Measurements from ENCODE around the gene NAALADL2.
"Not testable (repeated sequence)": the region's sequence is repeated elsewhere in the genome, so short reads cannot be mapped to it uniquely, and the experiment has no call there.

NAALADL2 gene

GRCh38 chr3:175335229-175335628 lies 476.1 kb downstream of the NAALADL2 start:
- DNase-seq, result no peak

GRCh38 chr3:175336406-175337133 lies 477.4 kb downstream of the NAALADL2 start:
- DNase-seq, result no peak

- DNase-seq, result no peak
These were observed 478.5 kb downstream of the NAALADL2 start for GRCh38 chr3:175337631-175338030.

GRCh38 chr3:175338775-175339535 lies 479.8 kb downstream of the NAALADL2 start:
- DNase-seq, result no peak

GRCh38 chr3:175340338-175341015 lies 481.3 kb downstream of the NAALADL2 start:
- no peak for DNase-seq

- peak; percentile 27 for DNase-seq
These were observed 483.1 kb downstream of the NAALADL2 start for GRCh38 chr3:175342196-175342595.

- DNase-seq, result no peak
These were observed 484.8 kb downstream of the NAALADL2 start for GRCh38 chr3:175343946-175344345.

- DNase-seq, result peak; percentile 20
These were observed 487.6 kb downstream of the NAALADL2 start for GRCh38 chr3:175346573-175347356.

- no peak for DNase-seq
These were observed 490.0 kb downstream of the NAALADL2 start for GRCh38 chr3:175349168-175349567.

- no peak for DNase-seq
These were observed 496.7 kb downstream of the NAALADL2 start for GRCh38 chr3:175355801-175356335.

- DNase-seq, result no peak
These were observed 497.8 kb downstream of the NAALADL2 start for GRCh38 chr3:175356899-175357324.

- DNase-seq, result no peak
These were observed 498.6 kb downstream of the NAALADL2 start for GRCh38 chr3:175357758-175358157.

- no peak for DNase-seq
These were observed 499.8 kb downstream of the NAALADL2 start for GRCh38 chr3:175358935-175359334.

- not testable (repeated sequence) for DNase-seq
These were observed 511.3 kb downstream of the NAALADL2 start for GRCh38 chr3:175370426-175370825.

- not testable (repeated sequence) for DNase-seq
These were observed 512.1 kb downstream of the NAALADL2 start for GRCh38 chr3:175371187-175371586.

- DNase-seq, result no peak
These were observed 515.6 kb downstream of the NAALADL2 start for GRCh38 chr3:175374705-175375104.

- DNase-seq, result no peak
These were observed 519.2 kb downstream of the NAALADL2 start for GRCh38 chr3:175378348-175378747.

- DNase-seq, result no peak
These were observed 522.6 kb downstream of the NAALADL2 start for GRCh38 chr3:175381685-175382084.

GRCh38 chr3:175383371-175383770 lies 524.2 kb downstream of the NAALADL2 start:
- DNase-seq, result no peak

- DNase-seq, result no peak
These were observed 524.7 kb downstream of the NAALADL2 start for GRCh38 chr3:175383813-175384212.

- DNase-seq, result no peak
These were observed 525.4 kb downstream of the NAALADL2 start for GRCh38 chr3:175384569-175384968.

- peak; percentile 49 for DNase-seq
These were observed 527.5 kb downstream of the NAALADL2 start for GRCh38 chr3:175386630-175387029.

- no peak for DNase-seq
These were observed 530.4 kb downstream of the NAALADL2 start for GRCh38 chr3:175389560-175389959.
